HG03521 (cell line): ENCODE data around the gene RAB8A.

Source experiments
- ATAC-seq: cut with Tn5 transposase; IDR thresholded peaks from one replicate; pipeline ENCODE4 v1.9.1; 2021; ENCODE audit warnings: mild to moderate bottlenecking, moderate library complexity; ENCODE audit not compliant: unreplicated experiment

Gene RAB8A

GRCh38 chr19:16139752-16140151 is 28.1 kb downstream of the RAB8A start:
- no peak for ATAC-seq

GRCh38 chr19:16141043-16141442 is 29.4 kb downstream of the RAB8A start:
- ATAC-seq = no peak

- ATAC-seq = no peak
Measured at GRCh38 chr19:16142032-16142580, 30.4 kb downstream of the RAB8A start.

- peak; percentile 53 for ATAC-seq
Measured at GRCh38 chr19:16143399-16144215, 31.9 kb downstream of the RAB8A start, which contains the start of gene HSH2D. HSH2D (plus strand) TSS chr19:16143685; CDS start chr19:16148751, 5,066 bp downstream.

- ATAC-seq = no peak
Measured at GRCh38 chr19:16144216-16144581, 32.5 kb downstream of the RAB8A start.

GRCh38 chr19:16146112-16146511 is 34.4 kb downstream of the RAB8A start:
- no peak for ATAC-seq

- ATAC-seq = no peak
Measured at GRCh38 chr19:16148443-16149229, 36.9 kb downstream of the RAB8A start.

- no peak for ATAC-seq
Measured at GRCh38 chr19:16153582-16154336, 42.1 kb downstream of the RAB8A start.

GRCh38 chr19:16154557-16154956 is 42.9 kb downstream of the RAB8A start:
- no peak for ATAC-seq

GRCh38 chr19:16155128-16155527 is 43.4 kb downstream of the RAB8A start:
- no peak for ATAC-seq

- no peak for ATAC-seq
Measured at GRCh38 chr19:16156904-16157303, 45.2 kb downstream of the RAB8A start.

- ATAC-seq = no peak
Measured at GRCh38 chr19:16157601-16158000, 45.9 kb downstream of the RAB8A start.

- ATAC-seq = no peak
Measured at GRCh38 chr19:16159655-16160054, 48.0 kb downstream of the RAB8A start.

GRCh38 chr19:16160445-16160942 is 48.8 kb downstream of the RAB8A start:
- no peak for ATAC-seq

GRCh38 chr19:16160943-16161560 is 49.4 kb downstream of the RAB8A start:
- ATAC-seq = no peak

GRCh38 chr19:16161840-16162239 is 50.2 kb downstream of the RAB8A start:
- ATAC-seq = no peak

GRCh38 chr19:16164222-16164890 is 52.7 kb downstream of the RAB8A start:
- ATAC-seq = no peak

- no peak for ATAC-seq
Measured at GRCh38 chr19:16166417-16166816, 54.7 kb downstream of the RAB8A start.

GRCh38 chr19:16167055-16167454 is 55.4 kb downstream of the RAB8A start:
- ATAC-seq = no peak
